GM12872 (cell line): ENCODE measurements around the gene FBLN5.

ENCODE experiments used
- CTCF ChIP-seq: IDR thresholded peaks from 3 replicates; pipeline ENCODE4 v1.5.1; 2011; ENCODE audit warnings: low read depth, mild to moderate bottlenecking, low read length, moderate library complexity; ENCODE audit not compliant: insufficient read depth

FBLN5 gene

GRCh38 chr14:91961297-91962220 lies 14.1 kb upstream of the FBLN5 start:
- no peak for TF ChIP-seq CTCF

- no peak for TF ChIP-seq CTCF
Observed at GRCh38 chr14:91957876-91958313, 10.4 kb upstream of the FBLN5 start.

- TF ChIP-seq CTCF = no peak
Observed at GRCh38 chr14:91956616-91957015, 9.1 kb upstream of the FBLN5 start.

- TF ChIP-seq CTCF = no peak
Observed at GRCh38 chr14:91955168-91955567, 7.7 kb upstream of the FBLN5 start.

- no peak for TF ChIP-seq CTCF
Observed at GRCh38 chr14:91953170-91953985, 5.9 kb upstream of the FBLN5 start.

GRCh38 chr14:91946622-91947474 lies 646 bp downstream of the FBLN5 start:
- TF ChIP-seq CTCF = no peak
